Spinal cord (tissue), 10 donors: Measurements from ENCODE around the gene SMYD3. TPM values are rescaled to one million over a fixed set of nuclear protein-coding genes. Genes with fewer than 3 reads are reported as not detected.

Experiments used
- DNase-seq, 6 donors: peaks; one replicate each; pipeline versions ENCODE4 v3.0.0 to v3.0.0-alpha.2; 2013 to 2015; ENCODE audit warnings: low spot score in 6 of 6, low read depth in 4 of 6
- H3K27ac ChIP-seq: one replicate; pipeline ENCODE4 v1.5.1; 2013; ENCODE audit warnings: low read depth, low read length, control low read depth
- H3K27me3 ChIP-seq: one replicate; pipeline ENCODE4 v1.6.1; 2013; ENCODE audit warnings: low read length; ENCODE audit not compliant: control insufficient read depth, insufficient read depth
- H3K36me3 ChIP-seq: one replicate; pipeline ENCODE4 v1.6.1; 2013; ENCODE audit warnings: low read length; ENCODE audit not compliant: control insufficient read depth, insufficient read depth
- H3K4me1 ChIP-seq: one replicate; pipeline ENCODE4 v1.6.1; 2013; ENCODE audit warnings: low read length; ENCODE audit not compliant: control insufficient read depth, insufficient read depth
- H3K4me3 ChIP-seq: one replicate; pipeline ENCODE4 v1.5.1; 2013; ENCODE audit warnings: low read depth, low read length, control low read depth
- H3K9me3 ChIP-seq: one replicate; pipeline ENCODE4 v1.6.1; 2013; ENCODE audit warnings: low read length; ENCODE audit not compliant: control insufficient read depth, insufficient read depth
- WGBS: methylation state at CpG from one replicate; pipeline ENCODE4 v1.1.5; 2013; ENCODE audit warnings: missing lambda C conversion rate; ENCODE audit not compliant: insufficient coverage; 5-methylcytosine and 5-hydroxymethylcytosine counted together
- polyA plus RNA-seq, 2 donors: library from polyadenylated mRNA; unstranded; fragments of 120-200 nt; gene quantifications; one replicate each; pipeline ENCODE4 v1.2.1, GENCODE V29; 2013; ENCODE audit not compliant: insufficient read length in 2 of 2
- total RNA-seq, 2 donors: library from RNA; depleted of rRNA in 1 of 2; stranded (reverse); fragments of 120-200 nt in 1 of 2; fragments of >200 nt in 1 of 2; gene quantifications; one replicate each; pipeline versions ENCODE4 v1.2.3 to v1.2.4, GENCODE V29; 2013 to 2014
- donor health status: healthy.

SMYD3 gene
- total and polyA plus RNA-seq, 4 donors: 37.5 to 54.4 (median 49.4) TPM

GRCh38 chr1:245871915-245872314, 635.2 kb downstream of the SMYD3 start:
- Histone ChIP-seq H3K27ac (no peak overlapping the region), H3K4me3 (no peak overlapping the region), H3K27me3 (no peaks in the 10 kb centered on the region), H3K36me3 (no peaks in the 10 kb centered on the region), H3K9me3 (no peaks in the 10 kb centered on the region), H3K4me1 (peaks cover 7% of the 10 kb centered on the region)
- 100% methylated on average over 2 of the region's 4 CpGs for WGBS
- DNase-seq: no peak

- H3K27ac ChIP-seq: no peak overlapping the region
- H3K27me3 ChIP-seq: no peaks in the 10 kb centered on the region
- no peak for DNase-seq
- no peaks in the 10 kb centered on the region for H3K36me3 ChIP-seq
- H3K4me1 ChIP-seq: peaks cover 7% of the 10 kb centered on the region
- no peaks in the 10 kb centered on the region for H3K9me3 ChIP-seq
- WGBS: no CpG with 5 or more reads among the region's 2 CpGs
- H3K4me3 ChIP-seq: no peak overlapping the region
Measured at GRCh38 chr1:245871191-245871590, 635.9 kb downstream of the SMYD3 start.

- no peak for DNase-seq
- no peaks in the 10 kb centered on the region for H3K36me3 ChIP-seq
- no peak overlapping the region for H3K4me3 ChIP-seq
Measured at GRCh38 chr1:245870698-245871097, 636.4 kb downstream of the SMYD3 start.

GRCh38 chr1:245869847-245870246, 637.2 kb downstream of the SMYD3 start:
- Histone ChIP-seq H3K27me3 (no peaks in the 10 kb centered on the region), H3K4me3 (no peak overlapping the region), H3K9me3 (no peaks in the 10 kb centered on the region), H3K27ac (no peak overlapping the region), H3K4me1 (peaks cover 6% of the 10 kb centered on the region), H3K36me3 (no peaks in the 10 kb centered on the region)
- DNase-seq: no peak
- 94% methylated on average over 3 of the region's 7 CpGs for WGBS

More at GRCh38 chr1:245870698-245871097, 636.4 kb downstream of the SMYD3 start:
- peaks cover 7% of the 10 kb centered on the region for H3K4me1 ChIP-seq
- no peak overlapping the region for H3K27ac ChIP-seq
- no peaks in the 10 kb centered on the region for H3K9me3 ChIP-seq
- 81% methylated on average over 3 of the region's 6 CpGs for WGBS
- no peaks in the 10 kb centered on the region for H3K27me3 ChIP-seq

- 80% methylated on average over 5 of the region's 5 CpGs for WGBS
- no peaks in the 10 kb centered on the region for H3K9me3 ChIP-seq
- no peaks in the 10 kb centered on the region for H3K36me3 ChIP-seq
- peaks cover 2% of the 10 kb centered on the region for H3K4me1 ChIP-seq
- no peak overlapping the region for H3K27ac ChIP-seq
- no peaks in the 10 kb centered on the region for H3K27me3 ChIP-seq
- no peak for DNase-seq
- no peak overlapping the region for H3K4me3 ChIP-seq
Measured at GRCh38 chr1:245867738-245868137, 639.3 kb downstream of the SMYD3 start.

- H3K27me3 ChIP-seq: no peaks in the 10 kb centered on the region
- no peak for DNase-seq
- H3K4me1 ChIP-seq: no peaks in the 10 kb centered on the region
- WGBS: 100% methylated on average over 2 of the region's 3 CpGs
- no peaks in the 10 kb centered on the region for H3K36me3 ChIP-seq
- H3K27ac ChIP-seq: no peak overlapping the region
- H3K4me3 ChIP-seq: no peak overlapping the region
- H3K9me3 ChIP-seq: no peaks in the 10 kb centered on the region
Measured at GRCh38 chr1:245864872-245865271, 642.2 kb downstream of the SMYD3 start.

- Histone ChIP-seq H3K36me3 (no peaks in the 10 kb centered on the region), H3K27me3 (no peaks in the 10 kb centered on the region), H3K27ac (no peak overlapping the region), H3K9me3 (no peaks in the 10 kb centered on the region), H3K4me1 (no peaks in the 10 kb centered on the region), H3K4me3 (no peak overlapping the region)
- WGBS: 96% methylated on average over 5 of the region's 10 CpGs
- no peak for DNase-seq
Measured at GRCh38 chr1:245863566-245864184, 643.4 kb downstream of the SMYD3 start.

- Histone ChIP-seq H3K27ac (no peak overlapping the region), H3K9me3 (no peaks in the 10 kb centered on the region), H3K4me1 (no peaks in the 10 kb centered on the region), H3K36me3 (no peaks in the 10 kb centered on the region), H3K27me3 (no peaks in the 10 kb centered on the region), H3K4me3 (no peak overlapping the region)
- 92% methylated on average over 3 of the region's 6 CpGs for WGBS
- no peak for DNase-seq
Measured at GRCh38 chr1:245862812-245863540, 644.1 kb downstream of the SMYD3 start.

GRCh38 chr1:245860657-245861544, 646.2 kb downstream of the SMYD3 start:
- Histone ChIP-seq H3K4me3 (no peak overlapping the region), H3K4me1 (peaks cover 3% of the 10 kb centered on the region), H3K9me3 (no peaks in the 10 kb centered on the region), H3K36me3 (no peaks in the 10 kb centered on the region), H3K27ac (no peak overlapping the region), H3K27me3 (no peaks in the 10 kb centered on the region)
- peak in 2 of 6 donors; percentile 63 to 64 for DNase-seq
- WGBS: 65% methylated on average over 5 of the region's 8 CpGs
